ENCODE measurements around the gene SHC4. TPM values are rescaled to one million over a fixed set of nuclear protein-coding genes. Genes with fewer than 3 reads are reported as not detected.

Gene SHC4
- total RNA-seq = 0.37 and 0.78 TPM in 2 replicates

GRCh38 chr15:48963524-48964113 is at the start of gene SHC4:
SHC4 (minus strand) TSS chr15:48963919; CDS start chr15:48963015, 904 bp downstream.

GRCh38 chr15:48877630-48878595 is 85.8 kb downstream of the SHC4 start, which contains the start of gene EID1:
EID1 (plus strand) TSS chr15:48878134; CDS start chr15:48878177, 43 bp downstream.

GRCh38 chr15:48810414-48811324 is 153.1 kb downstream of the SHC4 start, which contains the start of gene CEP152:
CEP152 (minus strand) TSS chr15:48811069; CDS start chr15:48805649, 5,420 bp downstream.

Other genes with a start within 250 kb of the SHC4 start
- gene CEP152, start 152.8 kb downstream of the SHC4 start, total RNA-seq = 3.2 and 5.6 TPM in 2 replicates
- 115 and 166 TPM in 2 replicates for gene EID1, start 85.8 kb downstream of the SHC4 start, total RNA-seq
- gene SECISBP2L, start 82.5 kb upstream of the SHC4 start, total RNA-seq = 6.6 and 12.6 TPM in 2 replicates
- gene COPS2, start 191.7 kb upstream of the SHC4 start, total RNA-seq = 35.7 and 38.9 TPM in 2 replicates
- gene GALK2, start 206.3 kb upstream of the SHC4 start, total RNA-seq = 15.7 and 22.0 TPM in 2 replicates

All from airway epithelial cell (primary cell).